Right kidney (tissue), 1 donor: Measurements from ENCODE around the gene LAMP1.
"Not testable (repeated sequence)": the region's sequence is repeated elsewhere in the genome, so short reads cannot be mapped to it uniquely, and the experiment has no call there.

ENCODE experiments used
- DNase-seq: peaks from one replicate; pipeline ENCODE4 v3.0.0-alpha.2; 2016

LAMP1 gene

DNA sequence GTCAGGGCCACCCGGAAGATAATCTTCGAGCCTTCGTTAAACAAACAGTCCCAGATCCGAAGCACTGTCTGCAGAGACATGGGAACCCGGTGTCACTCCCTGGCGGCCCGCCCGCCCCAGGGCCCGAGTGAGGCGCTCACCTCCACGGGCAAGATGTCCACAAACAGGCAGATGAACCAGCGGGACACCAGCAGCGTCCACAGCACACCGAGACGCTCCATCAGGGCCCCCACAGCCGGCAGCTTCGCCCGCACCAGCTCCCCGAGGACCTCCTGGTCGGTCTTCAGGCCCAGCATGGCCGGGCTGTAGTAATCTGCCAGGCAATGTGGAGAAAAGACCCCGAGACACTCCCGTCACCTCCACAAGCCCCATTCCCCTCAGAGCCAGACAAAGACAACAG is 28.7 kb downstream of the LAMP1 start:
- no peak for DNase-seq

DNA sequence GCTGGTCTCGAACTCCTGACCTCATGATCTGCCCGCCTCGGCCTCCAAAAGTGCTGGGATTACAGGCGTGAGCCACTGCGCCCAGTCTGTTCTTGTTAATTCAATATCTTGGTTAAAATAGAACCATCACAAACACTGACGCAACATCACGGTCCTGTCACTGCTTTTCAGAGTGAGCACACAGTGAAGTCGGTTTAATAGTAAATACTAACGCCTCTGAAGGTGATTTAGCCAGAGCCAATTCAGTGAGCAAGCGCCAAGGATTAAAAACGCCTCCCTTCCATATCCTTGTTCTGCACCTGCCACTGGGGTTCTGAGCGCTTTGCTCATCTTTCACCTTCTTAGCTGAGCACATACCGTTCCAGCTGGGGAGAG is 30.3 kb downstream of the LAMP1 start:
- DNase-seq: no peak

DNA sequence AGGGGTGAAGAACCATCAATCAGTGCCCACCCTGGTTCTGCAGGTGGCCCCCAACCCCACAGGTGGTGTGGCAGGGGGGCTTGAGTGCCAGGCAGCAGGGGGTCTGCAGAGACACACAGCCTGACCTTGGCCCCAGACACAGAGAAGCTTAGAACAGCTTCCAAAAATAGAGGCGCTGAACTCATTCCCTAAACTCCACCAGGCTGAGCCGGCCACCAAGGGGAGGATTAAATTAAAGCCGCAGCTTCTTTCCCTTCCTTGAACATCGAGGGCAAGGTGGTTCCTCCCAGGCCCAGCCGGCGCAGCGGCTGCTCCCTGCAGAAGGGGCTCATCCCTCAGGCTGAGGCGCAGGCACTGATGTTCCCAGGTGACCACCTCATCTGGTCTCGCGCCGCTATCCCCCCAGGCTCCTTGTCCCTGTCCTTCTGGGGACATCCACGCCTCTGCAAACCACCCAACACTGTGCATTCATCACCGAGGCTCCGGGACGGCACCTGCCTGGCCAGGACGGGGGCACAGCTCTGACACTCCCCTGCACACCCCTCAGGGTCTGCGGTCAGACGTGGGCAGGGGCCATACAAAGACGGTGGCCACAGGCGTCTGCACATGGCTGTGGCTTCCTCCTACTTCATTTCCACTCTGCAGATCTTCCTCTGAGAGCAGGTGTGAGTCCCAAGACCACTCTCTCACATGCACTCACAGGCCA is 30.9 kb downstream of the LAMP1 start:
- DNase-seq: no peak

GRCh38 chr13:113328851-113329250 is 31.8 kb downstream of the LAMP1 start:
- DNase-seq: no peak

DNA sequence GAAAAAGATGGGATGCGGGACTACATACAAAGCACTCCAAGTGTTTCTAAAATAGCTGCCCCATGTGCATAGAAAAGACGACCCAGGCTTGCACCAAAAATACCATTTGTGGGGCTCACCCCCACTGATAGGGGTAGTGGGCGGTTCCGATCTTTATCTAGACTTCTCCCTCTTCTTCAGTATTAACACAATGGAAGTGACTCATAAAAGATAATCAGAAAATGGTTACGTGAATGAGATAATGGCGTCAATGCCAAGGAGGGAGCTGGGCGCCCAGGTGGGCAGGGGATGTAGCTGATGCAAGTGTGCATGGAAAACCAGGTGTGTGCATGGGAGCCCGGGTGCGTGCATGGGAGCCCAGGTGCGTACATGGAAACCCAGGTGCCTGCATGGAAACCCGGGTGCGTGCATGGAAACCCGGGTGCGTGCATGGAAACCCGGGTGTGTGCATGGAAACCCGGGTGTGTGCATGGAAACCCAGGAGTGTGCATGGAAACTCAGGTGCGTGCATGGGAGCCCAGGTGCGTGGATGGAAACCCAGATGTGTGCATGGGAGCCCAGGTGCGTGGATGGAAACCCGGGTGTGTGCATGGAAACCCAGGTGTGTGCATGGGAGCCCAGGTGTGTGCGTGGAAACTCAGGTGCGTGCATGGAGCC is 32.7 kb downstream of the LAMP1 start:
- no peak for DNase-seq

DNA sequence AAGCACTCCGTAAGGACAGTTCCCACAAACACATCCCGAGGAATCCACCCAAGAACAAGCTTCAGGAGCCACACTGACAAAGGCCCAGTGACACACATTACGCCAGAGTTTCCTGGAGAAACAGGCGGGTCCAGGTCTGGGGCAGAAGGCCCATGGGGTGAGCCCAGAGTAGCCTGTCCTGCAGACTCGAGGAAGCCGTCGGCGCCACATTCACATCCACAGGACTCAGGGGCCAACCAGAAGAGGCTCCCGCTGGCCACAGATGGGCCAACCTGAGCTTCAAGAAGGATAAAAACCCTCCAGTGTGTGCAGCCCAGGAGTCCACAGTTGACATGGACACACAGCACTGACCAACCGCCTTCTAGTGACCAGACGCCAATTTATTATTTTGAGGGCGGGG is 35.6 kb downstream of the LAMP1 start:
- no peak for DNase-seq

DNA sequence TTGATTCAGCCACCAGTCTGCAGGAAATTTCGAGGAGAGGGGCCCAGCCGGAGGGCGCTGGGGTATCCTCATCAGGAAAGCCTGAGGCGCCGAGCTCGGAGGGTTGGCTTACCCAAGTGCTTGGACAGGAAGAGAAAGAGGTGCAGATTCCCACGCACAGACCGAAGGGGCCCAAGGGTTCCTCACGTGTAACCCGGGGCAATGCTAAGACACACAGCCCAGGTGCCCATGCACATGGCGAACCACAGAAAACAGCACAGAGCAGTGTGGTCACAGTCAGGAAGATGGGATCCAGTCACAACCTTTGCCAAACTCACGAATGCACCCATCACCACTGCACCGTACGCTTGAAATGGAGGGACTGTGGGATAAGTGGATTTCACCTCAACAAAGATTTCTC is 36.0 kb downstream of the LAMP1 start:
- DNase-seq: no peak

DNA sequence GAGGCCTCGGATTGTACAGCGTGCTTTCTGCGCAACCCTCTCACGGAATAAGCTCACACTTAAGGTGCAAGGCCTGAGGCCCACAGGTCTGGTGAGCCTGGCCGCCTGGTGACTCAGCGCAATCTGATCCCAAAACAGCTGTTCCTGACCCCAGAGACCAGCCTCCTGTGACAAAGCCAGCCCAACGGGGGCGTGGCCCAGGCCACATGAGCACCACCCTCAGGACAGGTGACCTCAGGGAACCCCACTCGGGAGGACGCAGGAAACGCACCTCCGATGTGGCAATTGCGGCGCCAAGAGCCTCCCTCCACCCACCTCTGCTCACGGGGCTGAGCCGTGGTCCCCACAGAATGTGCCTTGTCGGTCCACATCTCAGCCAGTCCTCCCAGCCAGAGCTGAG is 40.5 kb downstream of the LAMP1 start:
- no peak for DNase-seq

GRCh38 chr13:113337976-113338375 is 40.9 kb downstream of the LAMP1 start:
- no peak for DNase-seq

DNA sequence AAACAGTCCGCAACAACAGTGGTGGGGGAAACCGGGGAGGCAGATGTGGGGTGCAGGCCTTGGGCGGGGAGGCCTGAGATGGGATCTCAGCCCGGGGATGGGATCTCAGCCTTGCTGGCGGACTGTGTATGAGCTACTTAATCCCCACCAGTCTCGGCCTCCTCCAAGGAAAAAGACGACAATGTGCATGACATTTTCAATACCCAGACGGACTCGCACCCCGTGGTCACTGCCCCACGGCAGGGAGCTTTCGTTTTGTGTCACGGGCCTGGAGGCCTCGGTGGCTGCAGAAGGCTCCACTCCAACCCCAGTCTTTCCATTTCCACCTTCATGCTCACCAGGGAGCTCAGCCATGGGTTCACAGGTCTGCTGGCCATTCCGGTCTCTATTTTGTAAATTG is 41.4 kb downstream of the LAMP1 start:
- DNase-seq: no peak

- DNase-seq: no peak
Measured at GRCh38 chr13:113342820-113343691, 46.0 kb downstream of the LAMP1 start.

GRCh38 chr13:113343692-113343968 is 46.6 kb downstream of the LAMP1 start:
- no peak for DNase-seq

- DNase-seq: no peak
Measured at GRCh38 chr13:113345486-113345885, 48.4 kb downstream of the LAMP1 start.

- DNase-seq: not testable (repeated sequence)
Measured at GRCh38 chr13:113347736-113348225, 50.7 kb downstream of the LAMP1 start.

- DNase-seq: no peak
Measured at GRCh38 chr13:113348591-113348990, 51.6 kb downstream of the LAMP1 start.

DNA sequence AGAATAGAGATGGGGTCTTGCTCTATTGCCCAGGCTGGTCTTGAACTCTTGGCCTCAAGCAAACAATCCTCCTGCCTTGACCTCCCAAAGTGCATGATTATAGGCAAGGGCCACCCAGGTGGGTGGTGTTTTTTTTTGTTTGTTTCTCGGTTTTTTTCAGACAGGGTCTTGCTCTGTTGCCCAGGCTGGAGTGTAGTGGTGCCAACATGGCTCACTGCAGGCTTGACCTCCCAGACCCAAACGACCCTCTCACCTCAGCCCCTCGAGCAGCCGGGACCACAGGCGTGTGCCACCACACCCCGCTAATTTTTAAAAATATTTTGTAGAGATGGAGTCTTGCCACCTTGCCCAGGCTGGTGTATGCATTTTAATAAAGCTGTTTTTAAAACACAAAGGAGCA is 52.0 kb downstream of the LAMP1 start:
- no peak for DNase-seq

GRCh38 chr13:113349491-113349890 is 52.5 kb downstream of the LAMP1 start:
- DNase-seq: no peak

DNA sequence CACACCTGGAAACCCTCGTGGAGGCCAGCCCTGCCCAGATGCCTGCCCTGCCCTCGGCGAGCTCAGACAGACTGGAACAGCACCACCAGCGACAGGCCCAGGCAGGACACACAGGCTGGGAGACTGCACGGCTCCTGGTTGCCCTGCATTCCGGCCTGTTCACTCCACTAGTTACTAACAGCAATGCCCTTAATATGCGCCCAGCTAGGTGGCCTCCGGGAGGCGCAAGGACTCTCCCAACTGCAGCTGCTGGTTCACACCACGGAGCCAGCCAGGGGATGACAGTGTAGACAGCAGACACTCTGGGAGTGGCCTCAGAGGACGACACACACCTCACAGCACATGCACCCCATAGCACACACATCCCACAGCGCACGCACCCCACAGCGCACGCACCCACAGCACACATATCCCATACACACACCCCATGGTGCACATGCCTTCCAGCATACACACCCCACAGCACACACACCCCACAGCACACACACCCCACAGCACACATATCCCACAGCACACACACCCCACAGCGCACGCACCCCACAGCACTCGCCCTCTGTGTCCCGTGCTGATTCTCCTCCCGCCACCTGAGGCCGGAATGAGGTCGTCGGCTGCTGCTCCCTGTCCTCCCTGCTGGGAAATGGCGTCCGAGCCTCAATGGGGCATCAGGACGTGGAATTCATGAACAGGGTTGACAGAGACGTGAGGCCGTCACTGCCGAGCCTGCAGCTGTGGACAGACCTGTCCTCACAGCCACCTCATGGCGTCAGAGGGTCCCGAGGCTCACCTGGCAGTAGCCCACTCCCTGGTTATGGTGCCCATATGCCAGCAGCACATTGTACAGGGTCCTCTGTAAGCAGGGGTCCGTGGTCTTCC is 53.3 kb downstream of the LAMP1 start:
- no peak for DNase-seq

DNA sequence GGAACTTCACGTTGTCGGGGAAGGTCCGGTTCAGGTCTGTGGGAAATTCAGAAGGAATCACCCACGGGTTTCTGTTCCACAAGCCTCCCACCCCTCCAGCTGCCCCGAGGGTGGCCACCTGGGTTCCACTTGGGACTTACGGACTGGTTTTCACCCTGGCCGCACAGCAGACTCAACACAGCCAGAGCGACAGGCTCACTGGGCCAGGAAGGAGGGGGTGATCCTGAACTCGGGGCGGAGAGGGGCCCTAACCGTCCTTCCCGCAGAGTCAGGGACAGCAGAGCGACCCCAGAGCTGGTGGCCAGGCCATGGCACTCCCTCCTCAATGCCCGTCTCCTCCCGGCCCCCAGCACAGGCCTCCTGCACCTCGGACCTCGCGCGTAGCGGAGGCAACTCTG is 53.9 kb downstream of the LAMP1 start:
- no peak for DNase-seq

DNA sequence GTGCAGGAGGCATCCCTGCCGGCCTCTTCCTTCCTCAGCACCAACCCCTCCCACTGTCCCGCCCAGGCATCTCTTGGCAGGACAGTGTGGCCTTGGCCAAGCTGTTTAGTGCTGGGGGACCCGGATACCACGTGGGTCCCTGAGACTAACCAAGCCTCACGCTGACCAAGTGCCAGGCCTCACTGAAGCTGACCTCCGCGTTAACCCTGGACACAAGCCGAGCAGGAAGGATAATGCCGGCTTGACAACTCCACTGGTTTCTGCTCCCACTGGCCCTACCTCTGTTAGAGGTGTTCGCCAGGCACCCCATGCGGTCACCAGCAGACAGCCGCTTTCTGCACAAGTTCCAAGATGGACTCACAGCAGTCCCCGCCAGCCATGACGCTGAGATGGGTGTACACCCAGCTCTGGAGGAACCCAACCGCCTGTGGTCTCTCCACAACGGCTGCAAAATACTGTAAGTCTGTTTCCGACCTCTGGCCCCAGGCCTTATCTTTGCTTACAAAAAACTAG is 54.5 kb downstream of the LAMP1 start:
- no peak for DNase-seq

DNA sequence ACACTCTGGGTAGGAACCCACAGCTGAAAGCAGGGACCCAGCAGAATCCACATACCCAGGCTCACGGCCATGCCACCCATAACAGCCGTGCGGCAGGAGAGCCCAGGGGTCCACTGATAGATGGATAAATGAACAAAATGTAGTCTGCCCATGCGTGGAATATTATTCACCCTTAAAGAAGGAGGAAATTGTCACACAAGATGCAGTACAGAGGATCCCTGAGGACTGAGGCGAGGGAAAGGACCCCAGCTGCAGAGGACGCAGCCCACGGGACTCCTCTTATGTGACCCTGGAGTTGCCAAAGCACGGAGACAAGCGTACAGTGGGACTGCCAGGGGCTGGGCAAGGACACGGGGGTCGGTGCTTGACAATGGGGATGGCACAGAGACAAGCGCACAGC is 56.2 kb downstream of the LAMP1 start:
- DNase-seq: no peak
